K562 (cell line): ENCODE results near the gene VIPR1. TPM values are rescaled to one million over a fixed set of nuclear protein-coding genes. Genes with fewer than 3 reads are reported as not detected.

ENCODE experiments used
- ATAC-seq: fragments of 200-7000 bp; cut with Tn5 transposase; 3 replicates; pipeline ENCODE4 v1.9.1; 2020; ENCODE audit warnings: moderate library complexity
- BruUV-seq: library from RNA; stranded (reverse); fragments of 400-500 nt; replicated peaks from 2 replicates; lab custom pipeline; 2021; lab: Mats Ljungman, UMichigan
- CTCF ChIA-PET: fragments of 300-600 bp; formaldehyde crosslinking; extraction: SDS; loops from one replicate; lab custom pipeline; 2021; ENCODE audit warnings: low intra/inter-chr PET ratio; lab: Yijun Ruan, JAX
- POLR2A ChIA-PET: fragments of 300-600, 350-650 bp; sonication (Branson Sonifier 250); formaldehyde crosslinking; extraction: SDS; loops from one replicate; lab custom pipeline; 2021; ENCODE audit warnings: antibody characterized with exemption, inconsistent platforms; lab: Yijun Ruan, JAX
- DNase-seq, 4 experiments: peaks; one replicate each; pipeline versions ENCODE4 v3.0.0 to v3.0.0-alpha.2; 2011 to 2018; ENCODE audit warnings: low spot score in 3 of 4, mixed read lengths in 3 of 4; ENCODE audit errors: extremely low read depth in 1 of 4
- FAIRE-seq: peaks from 2 replicates; lab custom pipeline; 2011; peaks lifted over from hg19 to GRCh38; lab: Jason Lieb, UNC
- H2AFZ ChIP-seq: 2 replicates; pipeline ENCODE4 v1.6.0; 2011; ENCODE audit warnings: low read depth, low read length, control low read depth, inconsistent platforms
- H3K27ac ChIP-seq: fragments of 200-600 bp; 3 replicates; pipeline ENCODE4 v1.8.0; 2011; ENCODE audit warnings: low read depth, mild to moderate bottlenecking, control low read depth, inconsistent platforms, low read length, moderate library complexity, mixed read lengths; ENCODE audit errors: extremely low read depth
- H3K27me3 ChIP-seq, 2 experiments: fragments of 300-600 bp in 1 of 2; 2 replicates in 1 of 2; 3 replicates in 1 of 2; pipeline versions ENCODE4 v1.6.0 to v1.8.0; 2011; ENCODE audit warnings: inconsistent platforms in 2 of 2, low read length in 2 of 2, mild to moderate bottlenecking in 1 of 2, mixed read lengths in 1 of 2, moderate library complexity in 1 of 2; ENCODE audit not compliant: control insufficient read depth in 2 of 2, insufficient read depth in 2 of 2
- H3K36me3 ChIP-seq: fragments of 300-600 bp; 3 replicates; pipeline ENCODE4 v1.8.0; 2011; ENCODE audit warnings: mild to moderate bottlenecking, low read length, inconsistent platforms; ENCODE audit not compliant: control insufficient read depth, insufficient read depth
- H3K4me1 ChIP-seq, 2 experiments: fragments of 200-600 bp in 1 of 2; replicated peaks in 1 of 2; 2 replicates in 1 of 2; 3 replicates in 1 of 2; pipeline versions ENCODE4 v1.5.1 to v1.8.0; 2011; ENCODE audit warnings: inconsistent platforms in 2 of 2, low read length in 2 of 2, mild to moderate bottlenecking in 1 of 2, mixed read lengths in 1 of 2, moderate library complexity in 1 of 2; ENCODE audit not compliant: control insufficient read depth in 2 of 2, insufficient read depth in 2 of 2
- H3K4me2 ChIP-seq: 2 replicates; pipeline ENCODE4 v1.6.1; 2011; ENCODE audit warnings: low read length, control low read depth, inconsistent platforms, mixed read lengths; ENCODE audit not compliant: insufficient read depth
- H3K4me3 ChIP-seq: fragments of 200-600 bp; sonication (generic), shearing (Covaris generic); 2 replicates; pipeline ENCODE4 v1.5.1; 2016; ENCODE audit warnings: control low read depth, inconsistent platforms
- H3K79me2 ChIP-seq: fragments of 200-600 bp; 3 replicates; pipeline ENCODE4 v1.8.0; 2011; ENCODE audit warnings: low read length, inconsistent platforms; ENCODE audit not compliant: control insufficient read depth, insufficient read depth
- H3K9ac ChIP-seq, 2 experiments: 2 replicates each; pipeline versions ENCODE4 v1.6.0 to v1.6.1; 2011; ENCODE audit warnings: low read depth in 2 of 2, low read length in 2 of 2, control low read depth in 1 of 2, inconsistent platforms in 1 of 2, mild to moderate bottlenecking in 1 of 2, mixed read lengths in 1 of 2; ENCODE audit not compliant: insufficient read depth in 1 of 2
- H3K9me1 ChIP-seq: one replicate; pipeline ENCODE4 v1.6.0; 2011; ENCODE audit warnings: inconsistent platforms, mild to moderate bottlenecking, low read length, moderate library complexity; ENCODE audit not compliant: control insufficient read depth, insufficient read depth
- H3K9me3 ChIP-seq: replicated peaks from 2 replicates; pipeline ENCODE4 v1.5.1; 2011; ENCODE audit warnings: low read depth, low read length, inconsistent platforms; ENCODE audit not compliant: control insufficient read depth, insufficient read depth
- H4K20me1 ChIP-seq: replicated peaks from 2 replicates; pipeline ENCODE4 v1.6.1; 2011; ENCODE audit warnings: low read length, inconsistent platforms, mixed read lengths; ENCODE audit not compliant: control insufficient read depth, insufficient read depth
- ETV5 ChIP-seq: sonication (generic); formaldehyde crosslinking; IDR thresholded peaks from 2 replicates; pipeline ENCODE4 v1.4.0; 2020; ENCODE audit warnings: low read depth, mild to moderate bottlenecking, missing genetic modification reagents
- ILK ChIP-seq: fragments of 450-650 bp; IDR thresholded peaks from 2 replicates; pipeline ENCODE4 v1.6.1; 2016; ENCODE audit warnings: missing genetic modification characterization, low read depth, mild to moderate bottlenecking, missing compliant biosample characterization, moderate library complexity, borderline replicate concordance
- NCOA1 ChIP-seq: fragments of 450-650 bp; IDR thresholded peaks from 2 replicates; pipeline ENCODE4 v1.6.1; 2016; ENCODE audit warnings: low read depth
- NEUROD1 ChIP-seq: fragments of 150-350 bp; IDR thresholded peaks from 2 replicates; pipeline ENCODE4 v1.6.1; 2014; ENCODE audit warnings: borderline replicate concordance, low read length, low read depth; ENCODE audit not compliant: partially characterized antibody
- NR2C2 ChIP-seq, 2 experiments: fragments of 200-800 bp in 1 of 2; sonication (Bioruptor generic) in 1 of 2; sonication (generic) in 1 of 2; formaldehyde crosslinking in 1 of 2; IDR thresholded peaks; 2 replicates each; pipeline versions ENCODE4 v1.6.1 to v1.8.0; 2016 to 2022; ENCODE audit warnings: mild to moderate bottlenecking in 1 of 2, missing compliant biosample characterization in 1 of 2, missing genetic modification characterization in 1 of 2, missing genetic modification reagents in 1 of 2
- USF2 ChIP-seq: sonication (generic); formaldehyde crosslinking; IDR thresholded peaks from 2 replicates; pipeline ENCODE4 v1.5.0; 2020; ENCODE audit warnings: missing genetic modification reagents
- ZNF77 ChIP-seq: fragments of 250-450 bp; sonication (Bioruptor Pico); IDR thresholded peaks from 2 replicates; pipeline ENCODE4 v1.5.0; 2020
- WGBS: fragments of 100-300 bp; shearing (Covaris generic); methylation state at CpG from one replicate; pipeline ENCODE4 v1.1.6; 2016; ENCODE audit warnings: low coverage, mixed read lengths; ENCODE audit not compliant: insufficient coverage; ENCODE audit errors: missing lambda C conversion rate; 5-methylcytosine and 5-hydroxymethylcytosine counted together
- in situ Hi-C: fragments of 300-500 bp; cut with MboI; formaldehyde crosslinking; loops from 4 replicates; pipeline ENCODE4 v1.15.0; 2018; ENCODE audit warnings: inconsistent platforms, mixed read lengths
- intact Hi-C: fragments of 100-400 bp; cut with micrococcal nuclease; formaldehyde crosslinking; loops from 2 replicates; pipeline ENCODE4 v1.14.2; 2022
- polyA plus RNA-seq, 8 experiments: library from polyadenylated mRNA; depleted of rRNA in 4 of 8; stranded (reverse) in 5 of 8; unstranded in 3 of 8; fragments of >200 nt; fragmentation: Nextera tagmentation in 2 of 8; fragmentation: Illumina TruSeq in 1 of 8; extraction: Ambion mirVana in 2 of 8; extraction: Trizol in 1 of 8; gene quantifications; 2 replicates each; pipeline versions ENCODE4 v1.2.1 to v1.2.3, GENCODE V29; 2011 to 2014; ENCODE audit warnings: inconsistent platforms in 1 of 8, missing spikeins in 1 of 8
- total RNA-seq, 7 experiments: library from RNA; depleted of rRNA in 6 of 7; stranded (reverse); fragments of >200 nt in 6 of 7; fragmentation: Illumina TruSeq in 2 of 7; extraction: Trizol in 2 of 7; gene quantifications; 2 replicates each; pipeline versions ENCODE4 v1.2.1 to v1.2.3, GENCODE V29; 2011 to 2021; ENCODE audit warnings: low replicate concordance in 1 of 7

The VIPR1 gene
- total and polyA plus RNA-seq, 9 of the 15 experiments (the other 6 are each of a cell fraction or from before 2014, with no cell fraction given): 0.04 to 0.38 (median 0.12) TPM; not detected in 3

GRCh38 chr3:42510325-42510724, 7.9 kb downstream of the VIPR1 start:
- H3K27ac ChIP-seq: no peak overlapping the region
- peaks cover 0 to 33% of the 10 kb centered on the region in 2 experiments; a peak in 3 of 5 replicates for H3K27me3 ChIP-seq
- H2AFZ ChIP-seq: no peak overlapping the region
- no peaks in the 10 kb centered on the region for H4K20me1 ChIP-seq
- intact Hi-C loops: no loop called here
- in situ Hi-C loops: no loop called here
- H3K79me2 ChIP-seq: no peaks in the 10 kb centered on the region
- ChIA-PET POLR2A (interaction anchor here (0.7 to 1.0 kb wide), 2 partner anchors 14 to 29 kb away, joined by 3 to 5 read pairs; no protein-coding TSS in a partner anchor), CTCF (no interaction called here)
- no peak for ATAC-seq
- 0% methylated on average over 4 of the region's 4 CpGs for WGBS
- no peaks in the 10 kb centered on the region for H3K9me1 ChIP-seq
- no TSS peak for BruUV-seq
- H3K36me3 ChIP-seq: no peaks in the 10 kb centered on the region
- DNase-seq: no peak
- no peak for FAIRE-seq
- no peak overlapping the region for H3K4me3 ChIP-seq
- no peak overlapping the region for H3K4me2 ChIP-seq
- TF ChIP-seq ILK (tag): no peak
- no peak for TF ChIP-seq NEUROD1
- TF ChIP-seq ETV5 (CRISPR knock-in tag): no peak
- no peak for TF ChIP-seq USF2 (CRISPR knock-in tag)
- no peak for TF ChIP-seq NCOA1
- TF ChIP-seq NR2C2 (CRISPR knock-in tag; IDR thresholded peaks at IDR 0.05): no peak
- TF ChIP-seq NR2C2 (tag; IDR thresholded peaks at IDR 0.05): no peak
- TF ChIP-seq ZNF77 (CRISPR knock-in tag): no peak
- peaks cover 0 to 4% of the 10 kb centered on the region in 2 experiments; a peak in 2 of 5 replicates for H3K4me1 ChIP-seq
- H3K9ac ChIP-seq: no peak overlapping the region
- H3K9me3 ChIP-seq: no peaks in the 10 kb centered on the region
